Endothelial cell of umbilical vein (primary cell): ENCODE measurements around the gene ITPR1. TPM values are rescaled to one million over a fixed set of nuclear protein-coding genes. Genes with fewer than 3 reads are reported as not detected.

ENCODE experiments used
- BruUV-seq: library from RNA; stranded (reverse); fragments of 400-500 nt; replicated peaks from 2 replicates; lab custom pipeline; 2021; lab: Mats Ljungman, UMichigan
- CTCF ChIA-PET: fragments of 300-600, 350-600 bp; sonication (Branson Sonifier 250); formaldehyde crosslinking; loops from one replicate; lab custom pipeline; 2021; ENCODE audit warnings: antibody characterized with exemption, inconsistent platforms; lab: Charles Lee
- POLR2A ChIA-PET: fragments of 300-600, 350-600 bp; sonication (Branson Sonifier 250); formaldehyde crosslinking; loops from one replicate; lab custom pipeline; 2021; ENCODE audit warnings: antibody characterized with exemption, inconsistent platforms; lab: Charles Lee
- DNase-seq: peaks from one replicate; pipeline ENCODE4 v3.0.0-alpha.2; 2011; ENCODE audit warnings: low read depth, low spot score
- FAIRE-seq: peaks from 2 replicates; lab custom pipeline; 2011; peaks lifted over from hg19 to GRCh38; lab: Jason Lieb, UNC
- H2AFZ ChIP-seq: 2 replicates; pipeline ENCODE4 v1.6.0; 2012; ENCODE audit warnings: low read depth, low read length, control low read depth, inconsistent platforms
- H3K27ac ChIP-seq: 2 replicates; pipeline ENCODE4 v1.5.1; 2011; ENCODE audit warnings: low read depth, mild to moderate bottlenecking, control low read depth, low read length, moderate library complexity; ENCODE audit not compliant: insufficient read depth
- H3K27me3 ChIP-seq, 2 experiments: 2 replicates each; pipeline versions ENCODE4 v1.6.0 to v1.6.1; 2011; ENCODE audit warnings: low read length in 2 of 2, mixed read lengths in 1 of 2; ENCODE audit not compliant: control insufficient read depth in 2 of 2, insufficient read depth in 2 of 2
- H3K36me3 ChIP-seq, 2 experiments: 2 replicates in 1 of 2; 3 replicates in 1 of 2; pipeline ENCODE4 v1.5.1; 2011; ENCODE audit warnings: low read length in 2 of 2, mild to moderate bottlenecking in 1 of 2, moderate library complexity in 1 of 2; ENCODE audit not compliant: control insufficient read depth in 2 of 2, insufficient read depth in 2 of 2; ENCODE audit errors: extremely low read depth in 1 of 2
- H3K4me1 ChIP-seq: 3 replicates; pipeline ENCODE4 v1.5.1; 2011; ENCODE audit warnings: mild to moderate bottlenecking, low read length; ENCODE audit not compliant: control insufficient read depth, insufficient read depth; ENCODE audit errors: extremely low read depth
- H3K4me2 ChIP-seq: 2 replicates; pipeline ENCODE4 v1.6.1; 2011; ENCODE audit warnings: low read length, control low read depth, mixed read lengths; ENCODE audit not compliant: insufficient read depth
- H3K4me3 ChIP-seq, 3 experiments: fragments of 200-600 bp in 1 of 3; sonication (generic), shearing (Covaris generic) in 1 of 3; replicated peaks in 1 of 3; 2 replicates each; pipeline ENCODE4 v1.5.1; 2011 to 2016; ENCODE audit warnings: control low read depth in 3 of 3, low read length in 3 of 3, mild to moderate bottlenecking in 2 of 3, inconsistent platforms in 1 of 3, low read depth in 1 of 3, moderate library complexity in 1 of 3; ENCODE audit not compliant: insufficient read depth in 1 of 3
- H3K79me2 ChIP-seq: 2 replicates; pipeline ENCODE4 v1.6.0; 2012; ENCODE audit warnings: low read length, inconsistent platforms; ENCODE audit not compliant: control insufficient read depth, insufficient read depth
- H3K9ac ChIP-seq: replicated peaks from 2 replicates; pipeline ENCODE3; 2011; ENCODE audit warnings: low read length, control low read depth; ENCODE audit not compliant: insufficient read depth; ENCODE audit errors: extremely low read depth
- H3K9me1 ChIP-seq: replicated peaks from 3 replicates; pipeline ENCODE4 v1.6.0; 2011; ENCODE audit warnings: mild to moderate bottlenecking, low read length; ENCODE audit not compliant: control insufficient read depth, insufficient read depth; ENCODE audit errors: extremely low read depth
- H3K9me3 ChIP-seq: replicated peaks from 2 replicates; pipeline ENCODE4 v1.5.1; 2012; ENCODE audit warnings: low read length, inconsistent platforms; ENCODE audit not compliant: control insufficient read depth, insufficient read depth
- H4K20me1 ChIP-seq: replicated peaks from 2 replicates; pipeline ENCODE3; 2011; ENCODE audit warnings: mild to moderate bottlenecking, low read length; ENCODE audit not compliant: control insufficient read depth, insufficient read depth; ENCODE audit errors: extremely low read depth
- CTCF ChIP-seq, 2 donors: IDR thresholded peaks; 1 replicate in 1 of 2; 2 replicates in 1 of 2; pipeline ENCODE4 v1.5.1; 2011; ENCODE audit warnings: low read length in 2 of 2, mild to moderate bottlenecking in 2 of 2, moderate library complexity in 2 of 2, control low read depth in 1 of 2, inconsistent platforms in 1 of 2, low read depth in 1 of 2; ENCODE audit not compliant: insufficient read depth in 1 of 2; ENCODE audit errors: extremely low read depth in 1 of 2
- EZH2 ChIP-seq: IDR thresholded peaks from 2 replicates; pipeline ENCODE4 v1.6.1; 2012; ENCODE audit warnings: borderline replicate concordance, low read depth, mild to moderate bottlenecking, moderate library complexity, low read length, inconsistent platforms; ENCODE audit not compliant: severe bottlenecking
- FOS ChIP-seq: IDR thresholded peaks from 2 replicates; pipeline ENCODE4 v1.6.1; 2011; ENCODE audit warnings: mild to moderate bottlenecking, low read length, moderate library complexity, borderline replicate concordance; ENCODE audit not compliant: insufficient read depth
- GATA2 ChIP-seq: IDR thresholded peaks from 2 replicates; pipeline ENCODE4 v1.7.0; 2011; ENCODE audit warnings: low read depth, mild to moderate bottlenecking, moderate library complexity, mixed read lengths, low read length; ENCODE audit not compliant: insufficient read length, insufficient read depth
- JUN ChIP-seq: IDR thresholded peaks from 2 replicates; pipeline ENCODE4 v1.6.1; 2011; ENCODE audit warnings: borderline replicate concordance, low read depth; ENCODE audit not compliant: insufficient read length, insufficient read depth
- MAX ChIP-seq: IDR thresholded peaks from 2 replicates; pipeline ENCODE4 v1.6.1; 2011; ENCODE audit not compliant: insufficient read depth, insufficient read length
- MYC ChIP-seq: IDR thresholded peaks from one replicate; pipeline ENCODE4 v1.6.1; 2011; ENCODE audit warnings: mild to moderate bottlenecking, low read depth, low read length
- POLR2A ChIP-seq: IDR thresholded peaks from 2 replicates; pipeline ENCODE4 v1.6.1; 2012; ENCODE audit warnings: low read depth, mild to moderate bottlenecking, control low read depth, low read length
- POLR2AphosphoS5 ChIP-seq: IDR thresholded peaks from 2 replicates; pipeline ENCODE4 v1.6.1; 2012; ENCODE audit warnings: low read depth, mild to moderate bottlenecking, control low read depth, low read length, moderate library complexity; ENCODE audit not compliant: insufficient read depth
- dilution Hi-C: fragments of 300-500 bp; cut with MboI; formaldehyde crosslinking; loops from one replicate; pipeline ENCODE4 v1.15.0; 2019; ENCODE audit warnings: low sequenced_read_pairs; ENCODE audit not compliant: extremely low pct_ligation_motif_present
- intact Hi-C: fragments of 100-400 bp; cut with micrococcal nuclease; formaldehyde crosslinking; loops from one replicate; pipeline ENCODE4 v1.10.0; 2022
- polyA plus RNA-seq, 4 experiments: library from polyadenylated mRNA; depleted of rRNA in 3 of 4; stranded (reverse) in 3 of 4; unstranded in 1 of 4; fragments of >200 nt; gene quantifications; 2 replicates each; pipeline versions ENCODE4 v1.2.1 to v1.2.3, GENCODE V29; 2011 to 2012; ENCODE audit warnings: missing spikeins in 1 of 4
- total RNA-seq: library from RNA; stranded (reverse); gene quantifications from 2 replicates; pipeline ENCODE4 v1.2.3, GENCODE V29; 2021

ITPR1 gene
- total and polyA plus RNA-seq, 2 donors (not counting 3 experiments of a cell fraction or from before 2014, with no cell fraction given) = 5.1 to 16.1 TPM

GRCh38 chr3:4674216-4674615 is 181.1 kb downstream of the ITPR1 start:
- intact Hi-C loops = no loop called here
- no peaks in the 10 kb centered on the region for H4K20me1 ChIP-seq
- no peaks in the 10 kb centered on the region for H3K36me3 ChIP-seq

GRCh38 chr3:4675704-4676103 is 182.6 kb downstream of the ITPR1 start:
- Histone ChIP-seq H3K4me2 (no peak overlapping the region), H3K4me1 (no peaks in the 10 kb centered on the region), H2AFZ (no peak overlapping the region), H3K9ac (no peak overlapping the region), H3K4me3 (no peak overlapping the region), H3K27me3 (no peaks in the 10 kb centered on the region), H4K20me1 (no peaks in the 10 kb centered on the region), H3K9me1 (no peaks in the 10 kb centered on the region), H3K36me3 (no peaks in the 10 kb centered on the region), H3K27ac (no peak overlapping the region), H3K9me3 (no peaks in the 10 kb centered on the region), H3K79me2 (no peaks in the 10 kb centered on the region)
- intact Hi-C loops = no loop called here
- ChIA-PET POLR2A (no interaction called here), CTCF (no interaction called here)
- FAIRE-seq (no peak), DNase-seq (no peak)
- dilution Hi-C loops = no loop called here
- no TSS peak for BruUV-seq
- no peak for TF ChIP-seq POLR2A
- no peak for TF ChIP-seq MAX
- no peak for TF ChIP-seq CTCF (IDR thresholded peaks at IDR 0.05; ENCODE audit: extremely low read depth in 1 of 2, insufficient read depth in 1 of 2, low read depth in 1 of 2, low read length in 2 of 2)
- TF ChIP-seq EZH2 = no peak
- no peak for TF ChIP-seq GATA2
- no peak for TF ChIP-seq FOS
- TF ChIP-seq JUN = no peak
- no peak for TF ChIP-seq POLR2AphosphoS5
- no peak for TF ChIP-seq MYC

More at GRCh38 chr3:4674216-4674615, 181.1 kb downstream of the ITPR1 start:
- no peaks in the 10 kb centered on the region for H3K79me2 ChIP-seq
- DNase-seq = no peak
- no peaks in the 10 kb centered on the region for H3K9me3 ChIP-seq
- H3K4me2 ChIP-seq = no peak overlapping the region
- H3K27ac ChIP-seq = no peak overlapping the region
- dilution Hi-C loops = no loop called here
- H3K27me3 ChIP-seq = no peaks in the 10 kb centered on the region
- no peak overlapping the region for H3K4me3 ChIP-seq
- CTCF ChIA-PET = interaction anchor here (1.0 to 2.4 kb wide), 4 partner anchors 13 to 383 kb away, joined by 3 to 8 read pairs (median 6); no protein-coding TSS in a partner anchor
- POLR2A ChIA-PET = no interaction called here
- no peaks in the 10 kb centered on the region for H3K9me1 ChIP-seq
- no peak for FAIRE-seq
- no TSS peak for BruUV-seq
- TF ChIP-seq EZH2 (no peak), GATA2 (no peak)
- H3K9ac ChIP-seq = no peak overlapping the region
- H2AFZ ChIP-seq = no peak overlapping the region
- no peaks in the 10 kb centered on the region for H3K4me1 ChIP-seq
